NCI-H460 (cell line): Measurements from ENCODE around the gene RASSF10. TPM values are rescaled to one million over a fixed set of nuclear protein-coding genes. Genes with fewer than 3 reads are reported as not detected.

Experiments
- DNase-seq: peaks from one replicate; pipeline ENCODE4 v3.0.0-alpha.2; 2016; ENCODE audit warnings: low read depth; ENCODE audit errors: extremely low read depth
- total RNA-seq: library from RNA; depleted of rRNA; stranded (reverse); fragments of >200 nt; shearing (Covaris generic); gene quantifications from 2 replicates; pipeline ENCODE4 v1.2.3, GENCODE V29; 2014

The RASSF10 gene
- total RNA-seq, 1 experiment from 2014 or later, result not detected

- DNase-seq, result no peak
Observed at GRCh38 chr11:13053255-13053917, 44.3 kb downstream of the RASSF10 start.

GRCh38 chr11:13054278-13054677, 45.2 kb downstream of the RASSF10 start:
- DNase-seq, result no peak

GRCh38 chr11:13055200-13055599, 46.1 kb downstream of the RASSF10 start:
- DNase-seq, result no peak

GRCh38 chr11:13061294-13061990, 52.3 kb downstream of the RASSF10 start:
- DNase-seq, result peak; percentile 4
